ENCODE measurements around the gene TMEFF2. TPM values are rescaled to one million over a fixed set of nuclear protein-coding genes. Genes with fewer than 3 reads are reported as not detected.

The TMEFF2 gene
- total and polyA plus RNA-seq, 10 donors = not detected

- H3K27ac ChIP-seq = peak overlapping the region in 5 of 8 donors; percentile 16 to 52 (median 41)
- H3K36me3 ChIP-seq = no peaks in the 10 kb centered on the region
- TF ChIP-seq CTCF (IDR thresholded peaks at IDR 0.05 in 8 of 11, conservative IDR thresholded peaks at IDR 0.05 in 3 of 11) (no peak), POLR2A (IDR thresholded peaks at IDR 0.05) (no peak), POLR2AphosphoS5 (IDR thresholded peaks at IDR 0.05) (no peak)
- peaks cover 0 to 9% (median 0%) of the 10 kb centered on the region in 6 donors for H3K4me1 ChIP-seq
- intact Hi-C loops (cut with DNase I; ENCODE audit: low total_unique reads) = no loop called here
- H3K27me3 ChIP-seq (replicated peaks in 1 of 7) = peaks cover 0 to 2% (median 0%) of the 10 kb centered on the region in 7 donors
- H3K9me3 ChIP-seq = no peaks in the 10 kb centered on the region
- 29 to 54% (median 30%) methylated on average over 3 of the region's 3 CpGs for WGBS, 5 donors
- no peak overlapping the region for H3K4me3 ChIP-seq
- no peak for DNase-seq
These were observed 266.7 kb downstream of the TMEFF2 start for GRCh38 chr2:191927991-191928390.

GRCh38 chr2:191927319-191927867 lies 267.3 kb downstream of the TMEFF2 start:
- no peak overlapping the region for H3K4me3 ChIP-seq
- WGBS, 5 donors = 45 to 66% (median 52%) methylated on average over 4 of the region's 4 CpGs
- no peaks in the 10 kb centered on the region for H3K36me3 ChIP-seq
- H3K4me1 ChIP-seq = peaks cover 0 to 9% (median 0%) of the 10 kb centered on the region in 6 donors
- H3K9me3 ChIP-seq = no peaks in the 10 kb centered on the region
- DNase-seq = no peak
- no peaks in the 10 kb centered on the region for H3K27me3 ChIP-seq (replicated peaks in 1 of 7)
- H3K27ac ChIP-seq = peak overlapping the region in 5 of 8 donors; percentile 16 to 52 (median 41)
- TF ChIP-seq CTCF (IDR thresholded peaks at IDR 0.05 in 8 of 11, conservative IDR thresholded peaks at IDR 0.05 in 3 of 11) = no peak
- peak in 1 of 3 donors; percentile 31 for TF ChIP-seq POLR2AphosphoS5 (IDR thresholded peaks at IDR 0.05)
- intact Hi-C loops (cut with DNase I; ENCODE audit: low total_unique reads) = no loop called here

DNA sequence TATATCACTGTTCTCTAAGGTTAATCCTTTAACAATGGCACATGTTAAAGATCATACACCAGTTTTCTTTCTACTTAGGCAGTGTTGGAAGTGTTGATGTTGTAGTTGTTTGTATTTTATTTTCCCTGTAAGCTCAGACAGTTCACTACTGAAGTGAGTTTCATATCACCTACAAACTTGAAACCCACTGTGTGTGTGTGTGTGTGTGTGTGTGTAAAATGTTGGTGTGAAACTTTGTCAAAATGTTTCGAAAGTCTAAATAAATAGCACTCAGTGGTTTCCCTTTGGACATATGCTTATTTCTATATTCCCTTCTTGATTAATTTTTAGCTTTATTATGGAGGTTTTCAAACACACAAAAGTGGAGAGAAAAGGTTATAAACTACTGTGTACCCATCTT lies 268.1 kb downstream of the TMEFF2 start:
- DNase-seq = no peak
- peaks cover 0 to 3% (median 0%) of the 10 kb centered on the region in 8 donors for H3K9me3 ChIP-seq
- TF ChIP-seq CTCF (IDR thresholded peaks at IDR 0.05 in 8 of 11, conservative IDR thresholded peaks at IDR 0.05 in 3 of 11) (no peak), POLR2AphosphoS5 (IDR thresholded peaks at IDR 0.05) (no peak), POLR2A (IDR thresholded peaks at IDR 0.05) (no peak)
- no peak overlapping the region for H3K27ac ChIP-seq
- intact Hi-C loops (cut with DNase I; ENCODE audit: low total_unique reads) = no loop called here
- H3K27me3 ChIP-seq (replicated peaks in 1 of 7) = no peaks in the 10 kb centered on the region
- no peaks in the 10 kb centered on the region for H3K36me3 ChIP-seq
- WGBS, 5 donors = 79 to 94% (median 83%) methylated on average over 1 of the region's 1 CpG
- H3K4me1 ChIP-seq = peaks cover 0 to 9% (median 0%) of the 10 kb centered on the region in 6 donors
- H3K4me3 ChIP-seq = no peak overlapping the region

- Histone ChIP-seq H3K27me3 (replicated peaks in 1 of 7) (no peaks in the 10 kb centered on the region), H3K4me3 (no peak overlapping the region), H3K27ac (no peak overlapping the region), H3K4me1 (peaks cover 0 to 9% (median 0%) of the 10 kb centered on the region in 6 donors), H3K36me3 (no peaks in the 10 kb centered on the region), H3K9me3 (peaks cover 0 to 7% (median 0%) of the 10 kb centered on the region in 8 donors)
- intact Hi-C loops (cut with DNase I; ENCODE audit: low total_unique reads) = no loop called here
- TF ChIP-seq POLR2A (IDR thresholded peaks at IDR 0.05) = no peak
- TF ChIP-seq CTCF (IDR thresholded peaks at IDR 0.05 in 8 of 11, conservative IDR thresholded peaks at IDR 0.05 in 3 of 11) = no peak
- TF ChIP-seq POLR2AphosphoS5 (IDR thresholded peaks at IDR 0.05) = no peak
- no peak for DNase-seq
These were observed 271.1 kb downstream of the TMEFF2 start for GRCh38 chr2:191923652-191923997.

Measured in spleen (tissue), 11 donors.